GM12875 (cell line): Measurements from ENCODE around the gene RBM20.

Experiments
- H3K4me3 ChIP-seq: one replicate; pipeline ENCODE4 v1.5.1; 2011; ENCODE audit warnings: low read depth, low read length, control low read depth
- CTCF ChIP-seq: IDR thresholded peaks from 2 replicates; pipeline ENCODE4 v1.5.1; 2011; ENCODE audit warnings: low read depth, mild to moderate bottlenecking, control low read depth, inconsistent platforms, low read length, moderate library complexity, borderline replicate concordance; ENCODE audit not compliant: insufficient read depth

The RBM20 gene

GRCh38 chr10:110780704-110781103 is 136.6 kb downstream of the RBM20 start:
- TF ChIP-seq CTCF: no peak
- H3K4me3 ChIP-seq: no peak overlapping the region

GRCh38 chr10:110781139-110781538 is 137.0 kb downstream of the RBM20 start:
- TF ChIP-seq CTCF: no peak
- no peak overlapping the region for H3K4me3 ChIP-seq

GRCh38 chr10:110782616-110783015 is 138.5 kb downstream of the RBM20 start:
- no peak for TF ChIP-seq CTCF
- no peak overlapping the region for H3K4me3 ChIP-seq

GRCh38 chr10:110783509-110784107 is 139.5 kb downstream of the RBM20 start:
- H3K4me3 ChIP-seq: no peak overlapping the region
- TF ChIP-seq CTCF: no peak

GRCh38 chr10:110784198-110784597 is 140.1 kb downstream of the RBM20 start:
- no peak overlapping the region for H3K4me3 ChIP-seq
- no peak for TF ChIP-seq CTCF

GRCh38 chr10:110786172-110786571 is 142.0 kb downstream of the RBM20 start:
- no peak overlapping the region for H3K4me3 ChIP-seq
- no peak for TF ChIP-seq CTCF

- TF ChIP-seq CTCF: no peak
- H3K4me3 ChIP-seq: no peak overlapping the region
These were observed 144.7 kb downstream of the RBM20 start for GRCh38 chr10:110788620-110789385.
